ENCODE measurements around the gene FAAP100.

The FAAP100 gene

GRCh38 chr17:81492202-81492601 lies 60.0 kb downstream of the FAAP100 start:
- Histone ChIP-seq H3K9ac (ENCODE audit: low read depth, low read length, poor library complexity, severe bottlenecking) (no peak overlapping the region), H3K4me3 (ENCODE audit: low read length, poor library complexity, severe bottlenecking) (no peak overlapping the region), H4K20me1 (ENCODE audit: insufficient read depth, low read length, poor library complexity, severe bottlenecking) (no peaks in the 10 kb centered on the region), H2AFZ (ENCODE audit: low read length) (no peak overlapping the region), H3K79me2 (ENCODE audit: insufficient read depth, low read length) (peaks cover 30% of the 10 kb centered on the region), H3K4me1 (ENCODE audit: insufficient read depth, low read length, poor library complexity, severe bottlenecking) (peaks cover 46% of the 10 kb centered on the region), H3F3A (ENCODE audit: low read depth) (no peaks in the 10 kb centered on the region), H3K9me3 (ENCODE audit: insufficient read depth, low read depth, low read length) (no peaks in the 10 kb centered on the region), H3K4me2 (ENCODE audit: low read depth, low read length, poor library complexity, severe bottlenecking) (no peak overlapping the region), H3K36me3 (ENCODE audit: insufficient read depth, low read length) (no peaks in the 10 kb centered on the region), H3K27me3 (ENCODE audit: insufficient read depth, low read length, poor library complexity, severe bottlenecking) (no peaks in the 10 kb centered on the region), H3K9me2 (replicated peaks; ENCODE audit: low read depth, low read length) (no peaks in the 10 kb centered on the region)
- TF ChIP-seq EZH2phosphoT487 (IDR thresholded peaks at IDR 0.05; ENCODE audit: borderline replicate concordance) = no peak
- no peak for TF ChIP-seq CTCF (conservative IDR thresholded peaks at IDR 0.05; ENCODE audit: low read length)

GRCh38 chr17:81491761-81492160 lies 60.4 kb downstream of the FAAP100 start:
- no peak overlapping the region for H2AFZ ChIP-seq (ENCODE audit: low read length)
- H3K9me2 ChIP-seq (replicated peaks; ENCODE audit: low read depth, low read length) = no peaks in the 10 kb centered on the region
- H3K36me3 ChIP-seq (ENCODE audit: insufficient read depth, low read length) = no peaks in the 10 kb centered on the region
- H3K9ac ChIP-seq (ENCODE audit: low read depth, low read length, poor library complexity, severe bottlenecking) = no peak overlapping the region
- no peaks in the 10 kb centered on the region for H3K27me3 ChIP-seq (ENCODE audit: insufficient read depth, low read length, poor library complexity, severe bottlenecking)
- H3K79me2 ChIP-seq (ENCODE audit: insufficient read depth, low read length) = peaks cover 34% of the 10 kb centered on the region
- no peaks in the 10 kb centered on the region for H3K9me3 ChIP-seq (ENCODE audit: insufficient read depth, low read depth, low read length)
- no peak overlapping the region for H3K4me3 ChIP-seq (ENCODE audit: low read length, poor library complexity, severe bottlenecking)
- TF ChIP-seq CTCF (conservative IDR thresholded peaks at IDR 0.05; ENCODE audit: low read length) = no peak
- no peak for TF ChIP-seq EZH2phosphoT487 (IDR thresholded peaks at IDR 0.05; ENCODE audit: borderline replicate concordance)
- H3K4me1 ChIP-seq (ENCODE audit: insufficient read depth, low read length, poor library complexity, severe bottlenecking) = peaks cover 50% of the 10 kb centered on the region
- no peaks in the 10 kb centered on the region for H4K20me1 ChIP-seq (ENCODE audit: insufficient read depth, low read length, poor library complexity, severe bottlenecking)
- H3F3A ChIP-seq (ENCODE audit: low read depth) = no peaks in the 10 kb centered on the region
- H3K4me2 ChIP-seq (ENCODE audit: low read depth, low read length, poor library complexity, severe bottlenecking) = no peak overlapping the region

GRCh38 chr17:81491181-81491581 lies 61.0 kb downstream of the FAAP100 start:
- peak overlapping the region; percentile 8 for H3K9ac ChIP-seq (ENCODE audit: low read depth, low read length, poor library complexity, severe bottlenecking)
- H3K4me3 ChIP-seq (ENCODE audit: low read length, poor library complexity, severe bottlenecking) = no peak overlapping the region
- H3K4me1 ChIP-seq (ENCODE audit: insufficient read depth, low read length, poor library complexity, severe bottlenecking) = peaks cover 56% of the 10 kb centered on the region
- H3F3A ChIP-seq (ENCODE audit: low read depth) = 0 out of 2 replicates have a peak, but pooled peaks cover 3% of the 10 kb centered on the region
- no peaks in the 10 kb centered on the region for H3K9me2 ChIP-seq (replicated peaks; ENCODE audit: low read depth, low read length)
- H4K20me1 ChIP-seq (ENCODE audit: insufficient read depth, low read length, poor library complexity, severe bottlenecking) = no peaks in the 10 kb centered on the region
- H3K36me3 ChIP-seq (ENCODE audit: insufficient read depth, low read length) = no peaks in the 10 kb centered on the region
- no peak overlapping the region for H2AFZ ChIP-seq (ENCODE audit: low read length)
- no peaks in the 10 kb centered on the region for H3K9me3 ChIP-seq (ENCODE audit: insufficient read depth, low read depth, low read length)
- H3K79me2 ChIP-seq (ENCODE audit: insufficient read depth, low read length) = peaks cover 35% of the 10 kb centered on the region
- H3K27me3 ChIP-seq (ENCODE audit: insufficient read depth, low read length, poor library complexity, severe bottlenecking) = no peaks in the 10 kb centered on the region
- H3K4me2 ChIP-seq (ENCODE audit: low read depth, low read length, poor library complexity, severe bottlenecking) = no peak overlapping the region
- TF ChIP-seq EZH2phosphoT487 (IDR thresholded peaks at IDR 0.05; ENCODE audit: borderline replicate concordance) = no peak
- TF ChIP-seq CTCF (conservative IDR thresholded peaks at IDR 0.05; ENCODE audit: low read length) = no peak

Data from Loucy (cell line).